Endothelial cell of umbilical vein (primary cell): ENCODE measurements around the gene KCNK10. TPM values are rescaled to one million over a fixed set of nuclear protein-coding genes. Genes with fewer than 3 reads are reported as not detected.

ENCODE experiments used
- BruUV-seq: library from RNA; stranded (reverse); fragments of 400-500 nt; replicated peaks from 2 replicates; lab custom pipeline; 2021; lab: Mats Ljungman, UMichigan
- CTCF ChIA-PET: fragments of 300-600, 350-600 bp; sonication (Branson Sonifier 250); formaldehyde crosslinking; loops from one replicate; lab custom pipeline; 2021; ENCODE audit warnings: antibody characterized with exemption, inconsistent platforms; lab: Charles Lee
- POLR2A ChIA-PET: fragments of 300-600, 350-600 bp; sonication (Branson Sonifier 250); formaldehyde crosslinking; loops from one replicate; lab custom pipeline; 2021; ENCODE audit warnings: antibody characterized with exemption, inconsistent platforms; lab: Charles Lee
- DNase-seq: peaks from one replicate; pipeline ENCODE4 v3.0.0-alpha.2; 2011; ENCODE audit warnings: low read depth, low spot score
- FAIRE-seq: peaks from 2 replicates; lab custom pipeline; 2011; peaks lifted over from hg19 to GRCh38; lab: Jason Lieb, UNC
- H2AFZ ChIP-seq: 2 replicates; pipeline ENCODE4 v1.6.0; 2012; ENCODE audit warnings: low read depth, low read length, control low read depth, inconsistent platforms
- H3K27ac ChIP-seq: 2 replicates; pipeline ENCODE4 v1.5.1; 2011; ENCODE audit warnings: low read depth, mild to moderate bottlenecking, control low read depth, low read length, moderate library complexity; ENCODE audit not compliant: insufficient read depth
- H3K27me3 ChIP-seq, 2 experiments: 2 replicates each; pipeline versions ENCODE4 v1.6.0 to v1.6.1; 2011; ENCODE audit warnings: low read length in 2 of 2, mixed read lengths in 1 of 2; ENCODE audit not compliant: control insufficient read depth in 2 of 2, insufficient read depth in 2 of 2
- H3K36me3 ChIP-seq, 2 experiments: 2 replicates in 1 of 2; 3 replicates in 1 of 2; pipeline ENCODE4 v1.5.1; 2011; ENCODE audit warnings: low read length in 2 of 2, mild to moderate bottlenecking in 1 of 2, moderate library complexity in 1 of 2; ENCODE audit not compliant: control insufficient read depth in 2 of 2, insufficient read depth in 2 of 2; ENCODE audit errors: extremely low read depth in 1 of 2
- H3K4me1 ChIP-seq: 3 replicates; pipeline ENCODE4 v1.5.1; 2011; ENCODE audit warnings: mild to moderate bottlenecking, low read length; ENCODE audit not compliant: control insufficient read depth, insufficient read depth; ENCODE audit errors: extremely low read depth
- H3K4me2 ChIP-seq: 2 replicates; pipeline ENCODE4 v1.6.1; 2011; ENCODE audit warnings: low read length, control low read depth, mixed read lengths; ENCODE audit not compliant: insufficient read depth
- H3K4me3 ChIP-seq, 3 experiments: fragments of 200-600 bp in 1 of 3; sonication (generic), shearing (Covaris generic) in 1 of 3; replicated peaks in 1 of 3; 2 replicates each; pipeline ENCODE4 v1.5.1; 2011 to 2016; ENCODE audit warnings: control low read depth in 3 of 3, low read length in 3 of 3, mild to moderate bottlenecking in 2 of 3, inconsistent platforms in 1 of 3, low read depth in 1 of 3, moderate library complexity in 1 of 3; ENCODE audit not compliant: insufficient read depth in 1 of 3
- H3K79me2 ChIP-seq: 2 replicates; pipeline ENCODE4 v1.6.0; 2012; ENCODE audit warnings: low read length, inconsistent platforms; ENCODE audit not compliant: control insufficient read depth, insufficient read depth
- H3K9ac ChIP-seq: replicated peaks from 2 replicates; pipeline ENCODE3; 2011; ENCODE audit warnings: low read length, control low read depth; ENCODE audit not compliant: insufficient read depth; ENCODE audit errors: extremely low read depth
- H3K9me1 ChIP-seq: replicated peaks from 3 replicates; pipeline ENCODE4 v1.6.0; 2011; ENCODE audit warnings: mild to moderate bottlenecking, low read length; ENCODE audit not compliant: control insufficient read depth, insufficient read depth; ENCODE audit errors: extremely low read depth
- H3K9me3 ChIP-seq: replicated peaks from 2 replicates; pipeline ENCODE4 v1.5.1; 2012; ENCODE audit warnings: low read length, inconsistent platforms; ENCODE audit not compliant: control insufficient read depth, insufficient read depth
- H4K20me1 ChIP-seq: replicated peaks from 2 replicates; pipeline ENCODE3; 2011; ENCODE audit warnings: mild to moderate bottlenecking, low read length; ENCODE audit not compliant: control insufficient read depth, insufficient read depth; ENCODE audit errors: extremely low read depth
- EZH2 ChIP-seq: IDR thresholded peaks from 2 replicates; pipeline ENCODE4 v1.6.1; 2012; ENCODE audit warnings: borderline replicate concordance, low read depth, mild to moderate bottlenecking, moderate library complexity, low read length, inconsistent platforms; ENCODE audit not compliant: severe bottlenecking
- FOS ChIP-seq: IDR thresholded peaks from 2 replicates; pipeline ENCODE4 v1.6.1; 2011; ENCODE audit warnings: mild to moderate bottlenecking, low read length, moderate library complexity, borderline replicate concordance; ENCODE audit not compliant: insufficient read depth
- GATA2 ChIP-seq: IDR thresholded peaks from 2 replicates; pipeline ENCODE4 v1.7.0; 2011; ENCODE audit warnings: low read depth, mild to moderate bottlenecking, moderate library complexity, mixed read lengths, low read length; ENCODE audit not compliant: insufficient read length, insufficient read depth
- JUN ChIP-seq: IDR thresholded peaks from 2 replicates; pipeline ENCODE4 v1.6.1; 2011; ENCODE audit warnings: borderline replicate concordance, low read depth; ENCODE audit not compliant: insufficient read length, insufficient read depth
- MYC ChIP-seq: IDR thresholded peaks from one replicate; pipeline ENCODE4 v1.6.1; 2011; ENCODE audit warnings: mild to moderate bottlenecking, low read depth, low read length
- POLR2A ChIP-seq: IDR thresholded peaks from 2 replicates; pipeline ENCODE4 v1.6.1; 2012; ENCODE audit warnings: low read depth, mild to moderate bottlenecking, control low read depth, low read length
- POLR2AphosphoS5 ChIP-seq: IDR thresholded peaks from 2 replicates; pipeline ENCODE4 v1.6.1; 2012; ENCODE audit warnings: low read depth, mild to moderate bottlenecking, control low read depth, low read length, moderate library complexity; ENCODE audit not compliant: insufficient read depth
- dilution Hi-C: fragments of 300-500 bp; cut with MboI; formaldehyde crosslinking; loops from one replicate; pipeline ENCODE4 v1.15.0; 2019; ENCODE audit warnings: low sequenced_read_pairs; ENCODE audit not compliant: extremely low pct_ligation_motif_present
- intact Hi-C: fragments of 100-400 bp; cut with micrococcal nuclease; formaldehyde crosslinking; loops from one replicate; pipeline ENCODE4 v1.10.0; 2022
- polyA plus RNA-seq, 4 experiments: library from polyadenylated mRNA; depleted of rRNA in 3 of 4; stranded (reverse) in 3 of 4; unstranded in 1 of 4; fragments of >200 nt; gene quantifications; 2 replicates each; pipeline versions ENCODE4 v1.2.1 to v1.2.3, GENCODE V29; 2011 to 2012; ENCODE audit warnings: missing spikeins in 1 of 4
- total RNA-seq: library from RNA; stranded (reverse); gene quantifications from 2 replicates; pipeline ENCODE4 v1.2.3, GENCODE V29; 2021
- TF ChIP-seq, protein P1 (sequence below), 2 donors: IDR thresholded peaks; 1 replicate in 1 of 2; 2 replicates in 1 of 2; pipeline ENCODE4 v1.5.1; 2011; ENCODE audit warnings: low read length in 2 of 2, mild to moderate bottlenecking in 2 of 2, moderate library complexity in 2 of 2, control low read depth in 1 of 2, inconsistent platforms in 1 of 2, low read depth in 1 of 2; ENCODE audit not compliant: insufficient read depth in 1 of 2; ENCODE audit errors: extremely low read depth in 1 of 2
- TF ChIP-seq, protein P2 (sequence below): IDR thresholded peaks from 2 replicates; pipeline ENCODE4 v1.6.1; 2011; ENCODE audit not compliant: insufficient read depth, insufficient read length

Gene KCNK10
- total and polyA plus RNA-seq, 2 donors (not counting 3 experiments of a cell fraction or from before 2014, with no cell fraction given) = not detected

GRCh38 chr14:88305528-88306322 lies 17.3 kb downstream of the KCNK10 start:
- no TSS peak for BruUV-seq
- H4K20me1 ChIP-seq = no peaks in the 10 kb centered on the region
- H3K4me1 ChIP-seq = no peaks in the 10 kb centered on the region
- H2AFZ ChIP-seq = no peak overlapping the region
- H3K27ac ChIP-seq = no peak overlapping the region
- no peak overlapping the region for H3K4me2 ChIP-seq
- no peak overlapping the region for H3K9ac ChIP-seq
- intact Hi-C loops = no loop called here
- no peaks in the 10 kb centered on the region for H3K36me3 ChIP-seq
- H3K9me3 ChIP-seq = no peaks in the 10 kb centered on the region
- TF ChIP-seq, protein P1, sequence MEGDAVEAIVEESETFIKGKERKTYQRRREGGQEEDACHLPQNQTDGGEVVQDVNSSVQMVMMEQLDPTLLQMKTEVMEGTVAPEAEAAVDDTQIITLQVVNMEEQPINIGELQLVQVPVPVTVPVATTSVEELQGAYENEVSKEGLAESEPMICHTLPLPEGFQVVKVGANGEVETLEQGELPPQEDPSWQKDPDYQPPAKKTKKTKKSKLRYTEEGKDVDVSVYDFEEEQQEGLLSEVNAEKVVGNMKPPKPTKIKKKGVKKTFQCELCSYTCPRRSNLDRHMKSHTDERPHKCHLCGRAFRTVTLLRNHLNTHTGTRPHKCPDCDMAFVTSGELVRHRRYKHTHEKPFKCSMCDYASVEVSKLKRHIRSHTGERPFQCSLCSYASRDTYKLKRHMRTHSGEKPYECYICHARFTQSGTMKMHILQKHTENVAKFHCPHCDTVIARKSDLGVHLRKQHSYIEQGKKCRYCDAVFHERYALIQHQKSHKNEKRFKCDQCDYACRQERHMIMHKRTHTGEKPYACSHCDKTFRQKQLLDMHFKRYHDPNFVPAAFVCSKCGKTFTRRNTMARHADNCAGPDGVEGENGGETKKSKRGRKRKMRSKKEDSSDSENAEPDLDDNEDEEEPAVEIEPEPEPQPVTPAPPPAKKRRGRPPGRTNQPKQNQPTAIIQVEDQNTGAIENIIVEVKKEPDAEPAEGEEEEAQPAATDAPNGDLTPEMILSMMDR (IDR thresholded peaks at IDR 0.05; ENCODE audit: extremely low read depth in 1 of 2, insufficient read depth in 1 of 2, low read depth in 1 of 2, low read length in 2 of 2) = no peak
- TF ChIP-seq, protein P2, sequence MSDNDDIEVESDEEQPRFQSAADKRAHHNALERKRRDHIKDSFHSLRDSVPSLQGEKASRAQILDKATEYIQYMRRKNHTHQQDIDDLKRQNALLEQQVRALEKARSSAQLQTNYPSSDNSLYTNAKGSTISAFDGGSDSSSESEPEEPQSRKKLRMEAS = no peak
- TF ChIP-seq POLR2A (no peak), FOS (no peak), MYC (no peak), POLR2AphosphoS5 (no peak), JUN (no peak), EZH2 (no peak), GATA2 (no peak)
- CTCF ChIA-PET = interaction anchor here (0.6 to 1.1 kb wide), 2 partner anchors 137 to 337 kb away, joined by 3 read pairs; no protein-coding TSS in a partner anchor
- H3K9me1 ChIP-seq = no peaks in the 10 kb centered on the region
- no peak for FAIRE-seq
- H3K79me2 ChIP-seq = no peaks in the 10 kb centered on the region
- dilution Hi-C loops = no loop called here
- no peak overlapping the region for H3K4me3 ChIP-seq
- no peaks in the 10 kb centered on the region for H3K27me3 ChIP-seq
- POLR2A ChIA-PET = no interaction called here
- DNase-seq = no peak
